ENCODE data around the gene EP400.

EP400 gene

GRCh38 chr12:131918311-131919050 lies 31.3 kb upstream of the EP400 start:
- no peak for TF ChIP-seq CTCF (conservative IDR thresholded peaks at IDR 0.05; ENCODE audit: low read depth, low read length)
- DNase-seq (ENCODE audit: low read depth) = no peak
- H3K4me3 ChIP-seq (ENCODE audit: low read depth, low read length) = no peak overlapping the region

GRCh38 chr12:131919051-131919347 lies 30.7 kb upstream of the EP400 start:
- DNase-seq (ENCODE audit: low read depth) = no peak
- TF ChIP-seq CTCF (conservative IDR thresholded peaks at IDR 0.05; ENCODE audit: low read depth, low read length) = no peak

GRCh38 chr12:131919366-131920156 lies 30.2 kb upstream of the EP400 start:
- DNase-seq (ENCODE audit: low read depth) = no peak
- no peak overlapping the region for H3K4me3 ChIP-seq (ENCODE audit: low read depth, low read length)
- TF ChIP-seq CTCF (conservative IDR thresholded peaks at IDR 0.05; ENCODE audit: low read depth, low read length) = no peak

More at GRCh38 chr12:131919051-131919347, 30.7 kb upstream of the EP400 start:
- no peak overlapping the region for H3K4me3 ChIP-seq (ENCODE audit: low read depth, low read length)

- H3K4me3 ChIP-seq (ENCODE audit: low read depth, low read length) = no peak overlapping the region
- no peak for DNase-seq (ENCODE audit: low read depth)
- no peak for TF ChIP-seq CTCF (conservative IDR thresholded peaks at IDR 0.05; ENCODE audit: low read depth, low read length)
Measured at GRCh38 chr12:131920157-131920508, 29.6 kb upstream of the EP400 start.

- no peak for TF ChIP-seq CTCF (conservative IDR thresholded peaks at IDR 0.05; ENCODE audit: low read depth, low read length)
- no peak overlapping the region for H3K4me3 ChIP-seq (ENCODE audit: low read depth, low read length)
- no peak for DNase-seq (ENCODE audit: low read depth)
Measured at GRCh38 chr12:131920902-131921840, 28.6 kb upstream of the EP400 start.

GRCh38 chr12:131921866-131922769 lies 27.6 kb upstream of the EP400 start:
- TF ChIP-seq CTCF (conservative IDR thresholded peaks at IDR 0.05; ENCODE audit: low read depth, low read length) = no peak
- DNase-seq (ENCODE audit: low read depth) = peak; percentile 15
- no peak overlapping the region for H3K4me3 ChIP-seq (ENCODE audit: low read depth, low read length)
